Adrenal gland (tissue), 5 donors: ENCODE measurements around the gene PRR19.

Experiments used
- POLR2A ChIP-seq, 2 donors: fragments of 450-650 bp; IDR thresholded peaks; one replicate each; pipeline ENCODE4 v1.6.1; 2017; ENCODE audit warnings: antibody characterized with exemption in 2 of 2, mild to moderate bottlenecking in 2 of 2, moderate library complexity in 1 of 2
- TF ChIP-seq, protein P1 (sequence below), 6 experiments: fragments of 450-650 bp in 4 of 6; fragments of 200-600 bp in 2 of 6; sonication (generic) in 1 of 6; IDR thresholded peaks; 1 replicate in 5 of 6; 2 replicates in 1 of 6; pipeline versions ENCODE4 v1.5.1 to v1.8.0; 2016 to 2021; ENCODE audit warnings: antibody characterized with exemption in 6 of 6, mild to moderate bottlenecking in 2 of 6, moderate library complexity in 1 of 6
- donor health status: DM: no; HTN: no; CAD: no.

DNA sequence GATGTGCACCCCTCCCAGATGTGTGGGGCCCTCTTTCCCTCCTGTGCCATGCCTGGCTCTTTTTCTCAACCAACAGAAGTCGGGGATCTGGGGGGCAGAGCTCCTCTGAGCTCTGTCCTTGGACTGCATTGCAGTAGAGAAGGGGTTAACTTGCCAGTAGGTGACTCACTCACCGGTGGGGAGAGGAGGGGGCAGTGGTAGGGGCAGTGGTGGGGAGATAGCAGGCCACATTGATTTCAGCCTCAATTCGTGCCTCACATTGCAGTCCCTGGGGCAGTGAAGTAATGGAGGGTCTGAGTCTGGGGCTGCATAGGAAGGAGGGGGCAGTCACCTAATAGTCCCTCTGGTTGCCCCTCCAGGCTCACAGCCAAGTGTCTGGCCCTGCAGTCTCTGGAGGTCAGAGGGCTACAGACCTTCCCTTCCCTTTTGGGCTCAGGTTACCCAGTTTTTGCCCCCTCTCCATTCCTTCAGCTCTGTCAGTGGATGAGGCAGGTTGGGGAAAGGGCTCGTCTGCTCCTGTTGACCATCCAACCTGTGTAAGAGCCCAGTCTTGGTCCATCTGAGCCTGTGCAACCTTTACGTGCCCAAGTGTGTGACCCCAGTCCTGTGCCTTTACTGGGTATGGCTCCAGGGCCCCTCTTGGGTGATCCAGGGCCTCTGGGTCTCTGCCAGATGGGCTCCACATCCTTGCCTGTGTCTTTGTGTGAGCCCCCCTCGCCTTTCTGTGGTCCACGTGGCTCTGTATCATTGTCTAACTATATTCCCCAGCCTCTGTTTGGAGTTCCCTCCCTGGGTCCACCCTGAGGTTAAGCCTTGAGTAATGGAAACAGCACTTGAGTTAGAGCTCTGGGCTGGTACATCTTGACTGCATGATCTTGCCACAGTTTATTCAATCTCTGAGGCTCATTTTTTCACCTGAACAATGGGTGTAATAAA is 19.8 kb upstream of the PRR19 start:
- TF ChIP-seq, protein P1, sequence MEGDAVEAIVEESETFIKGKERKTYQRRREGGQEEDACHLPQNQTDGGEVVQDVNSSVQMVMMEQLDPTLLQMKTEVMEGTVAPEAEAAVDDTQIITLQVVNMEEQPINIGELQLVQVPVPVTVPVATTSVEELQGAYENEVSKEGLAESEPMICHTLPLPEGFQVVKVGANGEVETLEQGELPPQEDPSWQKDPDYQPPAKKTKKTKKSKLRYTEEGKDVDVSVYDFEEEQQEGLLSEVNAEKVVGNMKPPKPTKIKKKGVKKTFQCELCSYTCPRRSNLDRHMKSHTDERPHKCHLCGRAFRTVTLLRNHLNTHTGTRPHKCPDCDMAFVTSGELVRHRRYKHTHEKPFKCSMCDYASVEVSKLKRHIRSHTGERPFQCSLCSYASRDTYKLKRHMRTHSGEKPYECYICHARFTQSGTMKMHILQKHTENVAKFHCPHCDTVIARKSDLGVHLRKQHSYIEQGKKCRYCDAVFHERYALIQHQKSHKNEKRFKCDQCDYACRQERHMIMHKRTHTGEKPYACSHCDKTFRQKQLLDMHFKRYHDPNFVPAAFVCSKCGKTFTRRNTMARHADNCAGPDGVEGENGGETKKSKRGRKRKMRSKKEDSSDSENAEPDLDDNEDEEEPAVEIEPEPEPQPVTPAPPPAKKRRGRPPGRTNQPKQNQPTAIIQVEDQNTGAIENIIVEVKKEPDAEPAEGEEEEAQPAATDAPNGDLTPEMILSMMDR (IDR thresholded peaks at IDR 0.05): no peak
- TF ChIP-seq POLR2A (IDR thresholded peaks at IDR 0.05): no peak
